Heart left ventricle (tissue), 13 donors: ENCODE results near the gene RTN1.

Source experiments
- CTCF ChIP-seq, 12 donors: fragments of 200-600 bp; sonication (generic) in 4 of 12; IDR thresholded peaks; one replicate each; pipeline versions ENCODE4 v1.5.0 to v1.8.0; 2018 to 2022; ENCODE audit warnings: antibody characterized with exemption in 12 of 12, mild to moderate bottlenecking in 5 of 12
- POLR2A ChIP-seq, 2 donors: fragments of 450-650 bp; IDR thresholded peaks; one replicate each; pipeline ENCODE4 v1.6.1; 2017; ENCODE audit warnings: antibody characterized with exemption in 2 of 2, mild to moderate bottlenecking in 2 of 2, moderate library complexity in 2 of 2
- donor health status: ischemic (EF 13 %, LVEDD 7.1; RV severe dilation, severe dysfunction).
- donor health status: DM: no; HTN: yes; CAD: no.
- donor health status: DM: no; HTN: no; CAD: no.
- donor health status: ischemic (EF 25% LVEDD 6.9; RV normal size, moderate dysfunction).
- donor health status: ischemic (EF 25% LVEDD 5.7; RV mildly dilated, moderate dysfunction).
- donor health status: ischemic (EF 35%, LVEDD 5.7; RV mildly dilated, moderate dysfunction).
- donor health status: nonischemic (EF 11% LVEDD 7.7; RV severe dilation, severe dysfunction).
- donor health status: DM: yes; HTN: yes; CAD: no.
- donor health status: PGD.
- donor health status: ischemic (EF 29% LVEDD 5.4; RV normal size, mild dysfunction).
- donor health status: nonischemic (EF 23%, LVEDD 6.1; RV moderate dilation, normal function).

GRCh38 chr14:59690426-59690825 lies 180.2 kb downstream of the RTN1 start:
- TF ChIP-seq CTCF (IDR thresholded peaks at IDR 0.05) = no peak
- no peak for TF ChIP-seq POLR2A (IDR thresholded peaks at IDR 0.05)
